GM04504 (cell line): ENCODE measurements around the gene WFDC6.

ENCODE experiments used
- DNase-seq: peaks from one replicate; pipeline ENCODE4 v3.0.0-alpha.2; 2012; ENCODE audit warnings: low read depth

The WFDC6 gene

GRCh38 chr20:45515147-45515913 lies 24.0 kb downstream of the WFDC6 start, which contains the start of gene SPINT3:
SPINT3 (minus strand) TSS chr20:45515622; CDS start chr20:45515608, 14 bp downstream.
- DNase-seq: no peak

GRCh38 chr20:45510242-45510862 lies 28.9 kb downstream of the WFDC6 start:
- DNase-seq: no peak

- DNase-seq: no peak
Measured at GRCh38 chr20:45509091-45509490, 30.2 kb downstream of the WFDC6 start.

GRCh38 chr20:45508068-45508886 lies 31.0 kb downstream of the WFDC6 start:
- DNase-seq: no peak

- no peak for DNase-seq
Measured at GRCh38 chr20:45507011-45507820, 32.1 kb downstream of the WFDC6 start.

- no peak for DNase-seq
Measured at GRCh38 chr20:45506398-45506797, 32.9 kb downstream of the WFDC6 start.

GRCh38 chr20:45503403-45503802 lies 35.9 kb downstream of the WFDC6 start:
- DNase-seq: no peak

- DNase-seq: no peak
Measured at GRCh38 chr20:45502561-45502960, 36.7 kb downstream of the WFDC6 start.

GRCh38 chr20:45501600-45501999 lies 37.7 kb downstream of the WFDC6 start:
- DNase-seq: no peak

GRCh38 chr20:45500022-45500421 lies 39.3 kb downstream of the WFDC6 start:
- no peak for DNase-seq

GRCh38 chr20:45497971-45498494 lies 41.2 kb downstream of the WFDC6 start:
- DNase-seq: no peak

- no peak for DNase-seq
Measured at GRCh38 chr20:45496166-45496565, 43.1 kb downstream of the WFDC6 start.

- no peak for DNase-seq
Measured at GRCh38 chr20:45495501-45495941, 43.8 kb downstream of the WFDC6 start.

GRCh38 chr20:45489083-45489531 lies 50.2 kb downstream of the WFDC6 start:
- no peak for DNase-seq

- no peak for DNase-seq
Measured at GRCh38 chr20:45487231-45487635, 52.0 kb downstream of the WFDC6 start.

- no peak for DNase-seq
Measured at GRCh38 chr20:45485388-45485787, 53.9 kb downstream of the WFDC6 start.

- no peak for DNase-seq
Measured at GRCh38 chr20:45484676-45485075, 54.6 kb downstream of the WFDC6 start.
